T-cell (primary cell): ENCODE results near the gene TTC31. TPM values are rescaled to one million over a fixed set of nuclear protein-coding genes. Genes with fewer than 3 reads are reported as not detected.
"Not testable (repeated sequence)": the region's sequence is repeated elsewhere in the genome, so short reads cannot be mapped to it uniquely, and the experiment has no call there.

Experiments used
- ATAC-seq, 4 experiments: fragments of 200-7000 bp in 3 of 4; fragments of 150-1000 bp in 1 of 4; cut with Tn5 transposase; replicated peaks in 1 of 4; 1 replicate in 3 of 4; 2 replicates in 1 of 4; pipeline ENCODE4 v1.10.0; 2021; ENCODE audit warnings: moderate library complexity in 3 of 4, mild to moderate bottlenecking in 2 of 4, moderate number of reproducible peaks in 1 of 4
- CTCF ChIA-PET, 2 donors: fragments of 300-600 bp; sonication (Branson Sonifier 250); formaldehyde crosslinking; loops; one replicate each; lab custom pipeline; 2022; ENCODE audit warnings: antibody characterized with exemption in 2 of 2; lab: Charles Lee
- POLR2A ChIA-PET, 2 donors: fragments of 300-600 bp; sonication (Branson Sonifier 250); formaldehyde crosslinking; loops; one replicate each; lab custom pipeline; 2022; ENCODE audit warnings: antibody characterized with exemption in 2 of 2; lab: Charles Lee
- DNase-seq, 35 experiments: peaks; one replicate each; pipeline versions ENCODE4 v3.0.0 to v3.0.0-alpha.2; 2013 to 2023
- H3K27ac ChIP-seq: one replicate; pipeline ENCODE4 v1.5.1; 2013; ENCODE audit warnings: low read length
- H3K27me3 ChIP-seq, 2 experiments: replicated peaks in 1 of 2; 1 replicate in 1 of 2; 2 replicates in 1 of 2; pipeline versions ENCODE4 v1.6.1 to v1.7.0; 2013; ENCODE audit warnings: low read length in 1 of 2, mixed read lengths in 1 of 2; ENCODE audit not compliant: control insufficient read depth in 2 of 2, insufficient read depth in 2 of 2; ENCODE audit errors: extremely low read depth in 1 of 2
- H3K36me3 ChIP-seq, 2 donors: 1 replicate in 1 of 2; 2 replicates in 1 of 2; pipeline versions ENCODE4 v1.6.1 to v1.7.0; 2013; ENCODE audit warnings: low read length in 1 of 2; ENCODE audit not compliant: control insufficient read depth in 2 of 2, insufficient read depth in 1 of 2; ENCODE audit errors: extremely low read depth in 1 of 2
- H3K4me1 ChIP-seq, 2 experiments: 1 replicate in 1 of 2; 2 replicates in 1 of 2; pipeline versions ENCODE4 v1.6.1 to v1.7.0; 2013; ENCODE audit warnings: low read length in 2 of 2, mixed read lengths in 1 of 2; ENCODE audit not compliant: insufficient read depth in 2 of 2, control insufficient read depth in 1 of 2; ENCODE audit errors: extremely low read depth in 1 of 2
- H3K4me3 ChIP-seq, 2 donors: 1 replicate in 1 of 2; 2 replicates in 1 of 2; pipeline versions ENCODE4 v1.5.1 to v1.7.0; 2013; ENCODE audit warnings: mild to moderate bottlenecking in 2 of 2, low read length in 1 of 2, moderate library complexity in 1 of 2; ENCODE audit not compliant: control insufficient read depth in 1 of 2; ENCODE audit errors: extremely low read depth in 1 of 2
- H3K9me3 ChIP-seq: 2 replicates; pipeline ENCODE4 v1.7.0; 2013
- H3K27ac Mint-ChIP-seq, 2 donors: one replicate each; pipeline ENCODE4 v1.8.0; 2020 to 2021; ENCODE audit warnings: mild to moderate bottlenecking in 2 of 2, mixed read lengths in 2 of 2
- H3K27me3 Mint-ChIP-seq, 2 donors: one replicate each; pipeline ENCODE4 v1.8.0; 2021 to 2022; ENCODE audit warnings: mixed read lengths in 2 of 2
- H3K36me3 Mint-ChIP-seq: one replicate; pipeline ENCODE4 v1.8.0; 2021; ENCODE audit warnings: mixed read lengths
- H3K4me1 Mint-ChIP-seq, 3 donors: one replicate each; pipeline ENCODE4 v1.8.0; 2020 to 2022; ENCODE audit warnings: mixed read lengths in 3 of 3, mild to moderate bottlenecking in 1 of 3
- H3K4me3 Mint-ChIP-seq, 3 donors: one replicate each; pipeline ENCODE4 v1.8.0; 2020 to 2022; ENCODE audit warnings: mild to moderate bottlenecking in 3 of 3, mixed read lengths in 3 of 3, moderate library complexity in 3 of 3
- H3K9me3 Mint-ChIP-seq, 3 donors: one replicate each; pipeline ENCODE4 v1.8.0; 2020 to 2022; ENCODE audit warnings: mixed read lengths in 3 of 3
- WGBS: methylation state at CpG from one replicate; pipeline ENCODE4 v1.1.5; 2013; ENCODE audit warnings: missing lambda C conversion rate; ENCODE audit not compliant: insufficient coverage; 5-methylcytosine and 5-hydroxymethylcytosine counted together
- total RNA-seq, 35 experiments: library from RNA in 6 of 35; stranded (reverse) in 6 of 35; fragments of 120-200 nt in 1 of 35; gene quantifications; one replicate each; pipeline versions ENCODE4 v1.2.1 to v1.2.4 and lab custom pipeline; 2013 to 2026

Gene TTC31
- total RNA-seq, 5 donors from 2014 or later (not counting 1 experiment from before 2014, with no cell fraction given), result 33.1 to 45.8 (median 44.6) TPM

DNA sequence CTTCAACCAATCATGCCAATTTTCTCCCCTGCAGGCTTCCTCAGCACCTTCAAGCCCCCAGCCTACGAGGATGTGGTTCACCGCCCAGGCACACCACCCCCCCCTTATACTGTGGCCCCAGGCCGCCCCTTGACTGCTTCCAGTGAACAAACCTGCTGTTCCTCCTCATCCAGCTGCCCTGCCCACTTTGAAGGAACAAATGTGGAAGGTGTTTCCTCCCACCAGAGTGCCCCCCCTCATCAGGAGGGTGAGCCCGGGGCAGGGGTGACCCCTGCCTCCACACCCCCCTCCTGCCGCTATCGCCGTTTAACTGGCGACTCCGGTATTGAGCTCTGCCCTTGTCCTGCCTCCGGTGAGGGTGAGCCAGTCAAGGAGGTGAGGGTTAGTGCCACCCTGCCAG is 22.7 kb upstream of the TTC31 start:
- Histone ChIP-seq H3K36me3 (peaks cover 6 to 24% of the 10 kb centered on the region in 2 donors), H3K4me1 (peaks cover 30 to 53% of the 10 kb centered on the region in 2 experiments)
- CTCF ChIA-PET, result interaction anchor here in 1 of 2 donors (0.7 kb wide), 1 partner anchor 951 kb away, joined by 3 read pairs; no protein-coding TSS in a partner anchor
- H3K9me3 ChIP-seq, ATAC-seq, H3K27ac ChIP-seq, POLR2A ChIA-PET, H3K27me3 Mint-ChIP-seq, H3K9me3 Mint-ChIP-seq, H3K27ac Mint-ChIP-seq, DNase-seq, H3K4me3 ChIP-seq, H3K36me3 Mint-ChIP-seq, H3K27me3 ChIP-seq: not testable (repeated sequence)
- Mint-ChIP-seq H3K4me1 (peaks cover 58 to 67% (median 65%) of the 10 kb centered on the region in 3 donors), H3K4me3 (peak overlapping the region; percentile 62 to 99 (median 93))
- 85% methylated on average over 3 of the region's 10 CpGs for WGBS

GRCh38 chr2:74461187-74462053 is 21.5 kb upstream of the TTC31 start:
- ChIA-PET CTCF (no interaction called here), POLR2A (interaction anchor here in 1 of 2 donors (0.6 kb wide), 1 partner anchor 447 kb away, joined by 4 read pairs; no protein-coding TSS in a partner anchor)
- DNase-seq (no peak), ATAC-seq (no peak)
- Mint-ChIP-seq H3K27ac (no peak overlapping the region), H3K27me3 (no peaks in the 10 kb centered on the region), H3K9me3 (no peaks in the 10 kb centered on the region), H3K4me1 (peaks cover 51 to 65% (median 62%) of the 10 kb centered on the region in 3 donors), H3K36me3 (peaks cover 5% of the 10 kb centered on the region), H3K4me3 (no peak overlapping the region)
- H3K27ac ChIP-seq, result no peak overlapping the region
- peaks cover 23 to 48% of the 10 kb centered on the region in 2 experiments for H3K4me1 ChIP-seq
- H3K36me3 ChIP-seq, result peaks cover 6 to 20% of the 10 kb centered on the region in 2 donors
- no peaks in the 10 kb centered on the region for H3K9me3 ChIP-seq
- no peak overlapping the region for H3K4me3 ChIP-seq
- WGBS, result 94% methylated on average over 24 of the region's 27 CpGs
- H3K27me3 ChIP-seq, result no peaks in the 10 kb centered on the region

GRCh38 chr2:74462054-74462785 is 20.7 kb upstream of the TTC31 start:
- peaks cover 6 to 20% of the 10 kb centered on the region in 2 donors for H3K36me3 ChIP-seq
- peaks cover 17 to 40% of the 10 kb centered on the region in 2 experiments for H3K4me1 ChIP-seq
- WGBS, result 100% methylated on average over 6 of the region's 20 CpGs
- no peak overlapping the region for H3K27ac ChIP-seq
- Mint-ChIP-seq H3K36me3 (peaks cover 5% of the 10 kb centered on the region), H3K27ac (no peak overlapping the region), H3K9me3 (no peaks in the 10 kb centered on the region), H3K27me3 (no peaks in the 10 kb centered on the region), H3K4me3 (no peak overlapping the region), H3K4me1 (peaks cover 43 to 57% (median 54%) of the 10 kb centered on the region in 3 donors)
- H3K4me3 ChIP-seq, result no peak overlapping the region
- CTCF ChIA-PET, result no interaction called here
- ATAC-seq (no peak), DNase-seq (no peak)
- H3K27me3 ChIP-seq, result no peaks in the 10 kb centered on the region
- H3K9me3 ChIP-seq, result no peaks in the 10 kb centered on the region
- POLR2A ChIA-PET, result no interaction called here

GRCh38 chr2:74462786-74463105 is 20.1 kb upstream of the TTC31 start:
- H3K36me3 ChIP-seq, result peaks cover 6 to 20% of the 10 kb centered on the region in 2 donors
- Mint-ChIP-seq H3K27me3 (no peaks in the 10 kb centered on the region), H3K9me3 (no peaks in the 10 kb centered on the region), H3K27ac (no peak overlapping the region), H3K4me1 (peaks cover 40 to 52% (median 50%) of the 10 kb centered on the region in 3 donors), H3K4me3 (peak overlapping the region in 2 of 3 donors; percentile 55 to 65), H3K36me3 (peaks cover 5% of the 10 kb centered on the region)
- peaks cover 17 to 39% of the 10 kb centered on the region in 2 experiments for H3K4me1 ChIP-seq
- ChIA-PET CTCF (no interaction called here), POLR2A (interaction anchor here in 1 of 2 donors (0.5 kb wide), 1 partner anchor 8 kb away, joined by 7 read pairs; no protein-coding TSS in a partner anchor)
- H3K27me3 ChIP-seq, result no peaks in the 10 kb centered on the region
- DNase-seq (no peak), ATAC-seq (no peak)
- H3K9me3 ChIP-seq, result no peaks in the 10 kb centered on the region
- no peak overlapping the region for H3K27ac ChIP-seq
- H3K4me3 ChIP-seq, result no peak overlapping the region
- WGBS, result 93% methylated on average over 3 of the region's 4 CpGs

DNA sequence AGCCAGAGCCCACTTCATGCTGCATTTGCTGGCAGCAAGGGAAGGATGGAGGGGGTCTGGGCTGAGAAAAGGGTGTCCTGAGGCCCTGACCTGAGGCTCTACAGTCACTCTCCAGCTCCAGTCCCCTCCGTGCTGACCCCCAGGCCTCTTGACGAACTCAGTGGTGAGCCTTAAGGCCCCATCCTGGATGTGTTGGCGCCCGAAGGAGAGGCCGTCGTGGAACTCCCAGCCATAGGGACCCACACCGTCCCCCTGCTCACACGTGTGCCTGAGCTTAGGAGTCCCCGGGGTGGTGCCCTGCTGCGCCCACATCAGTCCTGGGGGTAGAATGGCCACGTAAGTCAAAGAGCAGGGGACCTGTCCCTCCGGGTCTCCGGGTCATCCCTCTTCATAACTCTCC is 18.5 kb upstream of the TTC31 start:
- DNase-seq (no peak), ATAC-seq (no peak)
- Histone ChIP-seq H3K36me3 (peaks cover 6 to 20% of the 10 kb centered on the region in 2 donors), H3K4me1 (peaks cover 9 to 30% of the 10 kb centered on the region in 2 experiments), H3K4me3 (peak overlapping the region; percentile 72 to 80), H3K27me3 (no peaks in the 10 kb centered on the region), H3K9me3 (no peaks in the 10 kb centered on the region), H3K27ac (peak overlapping the region; percentile 39)
- Mint-ChIP-seq H3K4me3 (peak overlapping the region; percentile 82 to 97 (median 94)), H3K9me3 (no peaks in the 10 kb centered on the region), H3K27me3 (no peaks in the 10 kb centered on the region), H3K4me1 (peaks cover 29 to 37% (median 37%) of the 10 kb centered on the region in 3 donors), H3K27ac (peak overlapping the region in 1 of 2 donors; percentile 71), H3K36me3 (peaks cover 5% of the 10 kb centered on the region)
- WGBS, result 7% methylated on average over 11 of the region's 13 CpGs
- ChIA-PET POLR2A (no interaction called here), CTCF (no interaction called here)

DNA sequence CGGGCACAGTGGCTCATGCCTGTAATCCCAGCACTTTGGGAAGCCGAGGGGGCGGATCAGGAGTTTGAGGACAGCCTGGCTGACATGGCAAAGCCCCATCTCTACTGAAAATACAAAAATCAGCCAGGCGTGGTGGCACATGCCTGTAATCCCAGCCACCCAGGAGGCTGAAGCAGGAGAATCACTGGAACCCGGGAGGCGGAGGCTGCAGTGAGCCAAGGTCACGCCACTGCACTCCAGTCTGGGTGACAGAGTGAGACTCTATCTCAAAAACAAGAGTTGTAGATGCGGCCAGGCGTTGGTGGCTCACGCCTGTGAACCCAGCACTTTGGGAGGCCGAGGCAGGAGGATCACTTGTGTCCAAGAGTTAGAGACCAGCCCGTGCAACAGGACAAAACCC is 12.1 kb upstream of the TTC31 start:
- not testable (repeated sequence) for H3K9me3 ChIP-seq, ATAC-seq, H3K4me3 ChIP-seq, H3K27me3 ChIP-seq, DNase-seq, H3K27me3 Mint-ChIP-seq, H3K9me3 Mint-ChIP-seq, H3K27ac ChIP-seq
- Mint-ChIP-seq H3K4me3 (peak overlapping the region; percentile 48 to 71 (median 59)), H3K36me3 (peaks cover 17% of the 10 kb centered on the region), H3K4me1 (peaks cover 24 to 34% (median 28%) of the 10 kb centered on the region in 3 donors), H3K27ac (peak overlapping the region; percentile 71 to 80)
- ChIA-PET POLR2A (interaction anchor here (0.5 to 1.3 kb wide), 3 partner anchors 8 to 271 kb away, joined by 7 to 14 read pairs (median 7); partner anchors contain the start of gene WBP1 (in 1 of the 2)), CTCF (interaction anchor here (0.6 to 1.2 kb wide), 2 partner anchors 12 to 60 kb away, joined by 4 to 8 read pairs; partner anchors contain the start of genes CCDC142 (in 1 of the 2) and TTC31 (in 1 of the 2))
- 93% methylated on average over 6 of the region's 12 CpGs for WGBS
- Histone ChIP-seq H3K4me1 (peaks cover 17 to 32% of the 10 kb centered on the region in 2 experiments), H3K36me3 (peaks cover 9 to 16% of the 10 kb centered on the region in 2 donors)
